ENCODE measurements around the gene TGIF2.
"Not testable (repeated sequence)": the region's sequence is repeated elsewhere in the genome, so short reads cannot be mapped to it uniquely, and the experiment has no call there.

Gene TGIF2

GRCh38 chr20:36620917-36621316 lies 47.5 kb downstream of the TGIF2 start:
- DNase-seq, result no peak

- no peak for DNase-seq
Measured at GRCh38 chr20:36623444-36623843, 50.0 kb downstream of the TGIF2 start.

- DNase-seq, result no peak
Measured at GRCh38 chr20:36624068-36624943, 50.9 kb downstream of the TGIF2 start.

GRCh38 chr20:36624944-36625324 lies 51.5 kb downstream of the TGIF2 start:
- no peak for DNase-seq

- no peak for DNase-seq
Measured at GRCh38 chr20:36628076-36628475, 54.7 kb downstream of the TGIF2 start.

GRCh38 chr20:36629719-36630681 lies 56.6 kb downstream of the TGIF2 start:
- DNase-seq, result peak; percentile 47

- DNase-seq, result no peak
Measured at GRCh38 chr20:36631646-36632045, 58.2 kb downstream of the TGIF2 start.

- DNase-seq, result no peak
Measured at GRCh38 chr20:36632147-36632486, 58.7 kb downstream of the TGIF2 start.

GRCh38 chr20:36632487-36633284 lies 59.3 kb downstream of the TGIF2 start:
- no peak for DNase-seq

GRCh38 chr20:36633285-36633772 lies 59.9 kb downstream of the TGIF2 start:
- no peak for DNase-seq

GRCh38 chr20:36634342-36634741 lies 60.9 kb downstream of the TGIF2 start:
- no peak for DNase-seq

- DNase-seq, result not testable (repeated sequence)
Measured at GRCh38 chr20:36638876-36639400, 65.5 kb downstream of the TGIF2 start.

GRCh38 chr20:36641506-36641843 lies 68.1 kb downstream of the TGIF2 start:
- no peak for DNase-seq

GRCh38 chr20:36642136-36642535 lies 68.7 kb downstream of the TGIF2 start:
- DNase-seq, result no peak
